ENCODE data around the gene PPWD1. TPM values are rescaled to one million over a fixed set of nuclear protein-coding genes. Genes with fewer than 3 reads are reported as not detected.
"Not testable (repeated sequence)": the region's sequence is repeated elsewhere in the genome, so short reads cannot be mapped to it uniquely, and the experiment has no call there.

Gene PPWD1
- total RNA-seq, 6 experiments from 2014 or later: 11.4 to 24.0 (median 12.3) TPM

- TF ChIP-seq POLR2A (IDR thresholded peaks at IDR 0.05): no peak
- no peak for TF ChIP-seq CTCF (IDR thresholded peaks at IDR 0.05)
- intact Hi-C loops (cut with DNase I): no loop called here
- no peak overlapping the region for H3K27ac ChIP-seq
- H3K4me1 ChIP-seq: no peaks in the 10 kb centered on the region
- DNase-seq (no peak), ATAC-seq (no peak)
- H3K36me3 ChIP-seq: peaks cover 0 to 14% (median 1%) of the 10 kb centered on the region in 4 donors
- no peaks in the 10 kb centered on the region for H3K9me3 ChIP-seq
- 93% methylated on average over 2 of the region's 2 CpGs for WGBS (ENCODE audit: insufficient coverage, low coverage, low lambda C conversion rate, missing lambda C conversion rate)
- H3K4me3 ChIP-seq: no peak overlapping the region
- no peaks in the 10 kb centered on the region for H3K27me3 ChIP-seq
Observed at GRCh38 chr5:65570598-65571226, 7.6 kb downstream of the PPWD1 start.

GRCh38 chr5:65577141-65577540 is 14.0 kb downstream of the PPWD1 start:
- Histone ChIP-seq H3K36me3 (peaks cover 0 to 33% (median 1%) of the 10 kb centered on the region in 4 donors), H3K9me3 (no peaks in the 10 kb centered on the region), H3K4me1 (no peaks in the 10 kb centered on the region), H3K27ac (no peak overlapping the region), H3K4me3 (no peak overlapping the region), H3K27me3 (no peaks in the 10 kb centered on the region)
- no peak for DNase-seq
- intact Hi-C loops (cut with DNase I): no loop called here
- no peak for TF ChIP-seq POLR2A (IDR thresholded peaks at IDR 0.05)
- no peak for ATAC-seq

GRCh38 chr5:65588694-65589093 is 25.6 kb downstream of the PPWD1 start:
- no peaks in the 10 kb centered on the region for H3K27me3 ChIP-seq
- no peak overlapping the region for H3K27ac ChIP-seq
- ATAC-seq (no peak), DNase-seq (no peak)
- WGBS (ENCODE audit: insufficient coverage, low coverage, low lambda C conversion rate, missing lambda C conversion rate): 89% methylated on average over 2 of the region's 2 CpGs
- no peak overlapping the region for H3K4me3 ChIP-seq
- H3K36me3 ChIP-seq: peaks cover 0 to 84% (median 27%) of the 10 kb centered on the region in 4 donors
- H3K4me1 ChIP-seq: no peaks in the 10 kb centered on the region
- intact Hi-C loops (cut with DNase I): no loop called here
- H3K9me3 ChIP-seq: no peaks in the 10 kb centered on the region
- peak in 1 of 4 donors; percentile 15 for TF ChIP-seq CTCF (IDR thresholded peaks at IDR 0.05)
- no peak for TF ChIP-seq POLR2A (IDR thresholded peaks at IDR 0.05)

GRCh38 chr5:65601761-65602160 is 38.7 kb downstream of the PPWD1 start:
- ATAC-seq; H3K4me3 ChIP-seq; H3K9me3 ChIP-seq; DNase-seq; H3K27ac ChIP-seq; H3K27me3 ChIP-seq; intact Hi-C loops (cut with DNase I); H3K4me1 ChIP-seq: not testable (repeated sequence)
- H3K36me3 ChIP-seq: peaks cover 0 to 73% (median 16%) of the 10 kb centered on the region in 4 donors
- WGBS (ENCODE audit: insufficient coverage, low coverage, low lambda C conversion rate, missing lambda C conversion rate): 20% methylated on average over 1 of the region's 1 CpG

- Histone ChIP-seq H3K4me1 (no peaks in the 10 kb centered on the region), H3K36me3 (peaks cover 0 to 61% (median 19%) of the 10 kb centered on the region in 4 donors), H3K27me3 (no peaks in the 10 kb centered on the region), H3K4me3 (no peak overlapping the region), H3K27ac (no peak overlapping the region), H3K9me3 (no peaks in the 10 kb centered on the region)
- ATAC-seq (peak in 3 of 4 donors; percentile 27 to 94 (median 38)), DNase-seq (no peak)
- TF ChIP-seq CTCF (IDR thresholded peaks at IDR 0.05) (no peak), POLR2A (IDR thresholded peaks at IDR 0.05) (no peak)
- WGBS (ENCODE audit: insufficient coverage, low coverage, low lambda C conversion rate, missing lambda C conversion rate): 29% methylated on average over 3 of the region's 3 CpGs
- intact Hi-C loops (cut with DNase I): no loop called here
Observed at GRCh38 chr5:65611524-65611923, 48.4 kb downstream of the PPWD1 start.

All from right lobe of liver (tissue), 6 donors.